ENCODE measurements around the gene GALNT5. TPM values are rescaled to one million over a fixed set of nuclear protein-coding genes. Genes with fewer than 3 reads are reported as not detected.
A peak's percentile ranks its signal among the peaks of the same experiment; 100 is the strongest.

Gene GALNT5
- total and polyA plus RNA-seq, 10 of the 15 experiments (the other 5 are each of a cell fraction or from before 2014, with no cell fraction given) = under 0.01 to 0.25 (median 0.03) TPM; not detected in 4

DNA sequence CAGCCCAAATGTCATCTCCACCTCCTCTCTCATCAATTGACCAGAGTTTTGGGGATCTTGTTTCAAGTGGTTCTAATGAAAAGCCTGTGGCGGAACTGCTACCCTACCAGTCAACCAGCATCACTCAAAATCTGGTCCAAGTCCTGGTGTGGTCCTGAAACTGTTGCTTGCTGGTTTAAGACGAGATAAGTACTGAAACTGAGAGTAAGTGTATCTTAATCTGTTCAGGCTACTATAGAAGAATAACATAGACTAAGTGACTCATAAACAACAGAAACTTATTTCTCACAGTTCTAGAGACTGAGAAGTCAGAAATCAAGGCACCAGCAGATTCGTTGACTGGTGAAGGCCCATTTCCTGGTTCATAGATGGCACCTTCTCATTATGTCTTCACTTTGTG, 879 bp upstream of the GALNT5 start (continued):
- peak; percentile 67; the same call in 1 of the 2 replicates for TF ChIP-seq NFIC (IDR thresholded peaks at IDR 0.05; ENCODE audit: low read depth, low read length)
- 0 out of 2 replicates have a peak, but pooled peaks have one; percentile 37 for TF ChIP-seq CREM (IDR thresholded peaks at IDR 0.05; ENCODE audit: low read depth)
- TF ChIP-seq HDAC6 (IDR thresholded peaks at IDR 0.05; ENCODE audit: unreplicated experiment) = no peak
- TF ChIP-seq RUNX3 (IDR thresholded peaks at IDR 0.05; ENCODE audit: low read length) = peak; percentile 79
- peak in 1 of 2 experiments; percentile 43; a peak in 1 of 4 replicates for TF ChIP-seq ETV6 (conservative IDR thresholded peaks at IDR 0.05 in 1 of 2, IDR thresholded peaks at IDR 0.05 in 1 of 2; ENCODE audit: borderline replicate concordance in 1 of 2, low read depth in 1 of 2)
- TF ChIP-seq MTA3 (IDR thresholded peaks at IDR 0.05; ENCODE audit: borderline replicate concordance, low read length) = no peak
- 0 out of 2 replicates have a peak, but pooled peaks have one; percentile 18 for TF ChIP-seq EED (IDR thresholded peaks at IDR 0.05; ENCODE audit: low read depth)
- TF ChIP-seq EGR1 (IDR thresholded peaks at IDR 0.05; ENCODE audit: borderline replicate concordance in 1 of 2, low read depth in 2 of 2, low read length in 2 of 2) = no peak
- TF ChIP-seq, protein P1, sequence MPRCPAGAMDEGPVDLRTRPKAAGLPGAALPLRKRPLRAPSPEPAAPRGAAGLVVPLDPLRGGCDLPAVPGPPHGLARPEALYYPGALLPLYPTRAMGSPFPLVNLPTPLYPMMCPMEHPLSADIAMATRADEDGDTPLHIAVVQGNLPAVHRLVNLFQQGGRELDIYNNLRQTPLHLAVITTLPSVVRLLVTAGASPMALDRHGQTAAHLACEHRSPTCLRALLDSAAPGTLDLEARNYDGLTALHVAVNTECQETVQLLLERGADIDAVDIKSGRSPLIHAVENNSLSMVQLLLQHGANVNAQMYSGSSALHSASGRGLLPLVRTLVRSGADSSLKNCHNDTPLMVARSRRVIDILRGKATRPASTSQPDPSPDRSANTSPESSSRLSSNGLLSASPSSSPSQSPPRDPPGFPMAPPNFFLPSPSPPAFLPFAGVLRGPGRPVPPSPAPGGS (IDR thresholded peaks at IDR 0.05; ENCODE audit: borderline replicate concordance, insufficient read depth, low read depth, low read length, poor library complexity, severe bottlenecking) = no peak
- no peak for TF ChIP-seq ATF7 (IDR thresholded peaks at IDR 0.05; ENCODE audit: low read depth)
- TF ChIP-seq, protein P2, sequence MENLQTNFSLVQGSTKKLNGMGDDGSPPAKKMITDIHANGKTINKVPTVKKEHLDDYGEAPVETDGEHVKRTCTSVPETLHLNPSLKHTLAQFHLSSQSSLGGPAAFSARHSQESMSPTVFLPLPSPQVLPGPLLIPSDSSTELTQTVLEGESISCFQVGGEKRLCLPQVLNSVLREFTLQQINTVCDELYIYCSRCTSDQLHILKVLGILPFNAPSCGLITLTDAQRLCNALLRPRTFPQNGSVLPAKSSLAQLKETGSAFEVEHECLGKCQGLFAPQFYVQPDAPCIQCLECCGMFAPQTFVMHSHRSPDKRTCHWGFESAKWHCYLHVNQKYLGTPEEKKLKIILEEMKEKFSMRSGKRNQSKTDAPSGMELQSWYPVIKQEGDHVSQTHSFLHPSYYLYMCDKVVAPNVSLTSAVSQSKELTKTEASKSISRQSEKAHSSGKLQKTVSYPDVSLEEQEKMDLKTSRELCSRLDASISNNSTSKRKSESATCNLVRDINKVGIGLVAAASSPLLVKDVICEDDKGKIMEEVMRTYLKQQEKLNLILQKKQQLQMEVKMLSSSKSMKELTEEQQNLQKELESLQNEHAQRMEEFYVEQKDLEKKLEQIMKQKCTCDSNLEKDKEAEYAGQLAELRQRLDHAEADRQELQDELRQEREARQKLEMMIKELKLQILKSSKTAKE (IDR thresholded peaks at IDR 0.05; ENCODE audit: low read depth, poor library complexity, severe bottlenecking) = no peak
- TF ChIP-seq CREB1 (IDR thresholded peaks at IDR 0.05; ENCODE audit: low read depth) = 0 out of 2 replicates have a peak, but pooled peaks have one; percentile 16
- TF ChIP-seq, protein P3, sequence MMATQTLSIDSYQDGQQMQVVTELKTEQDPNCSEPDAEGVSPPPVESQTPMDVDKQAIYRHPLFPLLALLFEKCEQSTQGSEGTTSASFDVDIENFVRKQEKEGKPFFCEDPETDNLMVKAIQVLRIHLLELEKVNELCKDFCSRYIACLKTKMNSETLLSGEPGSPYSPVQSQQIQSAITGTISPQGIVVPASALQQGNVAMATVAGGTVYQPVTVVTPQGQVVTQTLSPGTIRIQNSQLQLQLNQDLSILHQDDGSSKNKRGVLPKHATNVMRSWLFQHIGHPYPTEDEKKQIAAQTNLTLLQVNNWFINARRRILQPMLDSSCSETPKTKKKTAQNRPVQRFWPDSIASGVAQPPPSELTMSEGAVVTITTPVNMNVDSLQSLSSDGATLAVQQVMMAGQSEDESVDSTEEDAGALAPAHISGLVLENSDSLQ (IDR thresholded peaks at IDR 0.05) = peak; percentile 24; the same call in 1 of the 2 replicates
- TF ChIP-seq BACH1 (IDR thresholded peaks at IDR 0.05; ENCODE audit: borderline replicate concordance) = no peak
- TF ChIP-seq, protein P4, sequence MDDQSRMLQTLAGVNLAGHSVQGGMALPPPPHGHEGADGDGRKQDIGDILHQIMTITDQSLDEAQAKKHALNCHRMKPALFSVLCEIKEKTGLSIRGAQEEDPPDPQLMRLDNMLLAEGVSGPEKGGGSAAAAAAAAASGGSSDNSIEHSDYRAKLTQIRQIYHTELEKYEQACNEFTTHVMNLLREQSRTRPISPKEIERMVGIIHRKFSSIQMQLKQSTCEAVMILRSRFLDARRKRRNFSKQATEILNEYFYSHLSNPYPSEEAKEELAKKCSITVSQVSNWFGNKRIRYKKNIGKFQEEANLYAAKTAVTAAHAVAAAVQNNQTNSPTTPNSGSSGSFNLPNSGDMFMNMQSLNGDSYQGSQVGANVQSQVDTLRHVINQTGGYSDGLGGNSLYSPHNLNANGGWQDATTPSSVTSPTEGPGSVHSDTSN (IDR thresholded peaks at IDR 0.05; ENCODE audit: insufficient replicate concordance, low read depth, low read length) = no peak
- no peak for TF ChIP-seq EZH2 (IDR thresholded peaks at IDR 0.05; ENCODE audit: borderline replicate concordance, control insufficient read depth, low read depth, low read length)

Measured in GM12878 (cell line).